Naive thymus-derived CD4-positive, alpha-beta T cell (primary cell): ENCODE results near the gene CTBP2. TPM values are rescaled to one million over a fixed set of nuclear protein-coding genes. Genes with fewer than 3 reads are reported as not detected.

Experiments
- ATAC-seq: fragments of 150-1000 bp; cut with Tn5 transposase; 2 replicates; pipeline ENCODE4 v1.10.0; 2021; ENCODE audit warnings: mild to moderate bottlenecking, moderate library complexity
- CTCF ChIA-PET: fragments of 350-600 bp; sonication (Branson Sonifier 250); formaldehyde crosslinking; loops from one replicate; lab custom pipeline; 2021; ENCODE audit warnings: antibody characterized with exemption; lab: Charles Lee
- POLR2A ChIA-PET: fragments of 350-600 bp; sonication (Branson Sonifier 250); formaldehyde crosslinking; loops from one replicate; lab custom pipeline; 2021; ENCODE audit warnings: antibody characterized with exemption, inconsistent platforms; lab: Charles Lee
- DNase-seq, 9 donors: peaks; one replicate each; pipeline versions ENCODE4 v3.0.0 to v3.0.0-alpha.2; 2020 to 2022; ENCODE audit warnings: mixed read lengths in 1 of 9
- H3K27ac ChIP-seq: one replicate; pipeline ENCODE4 v1.7.0; 2013; ENCODE audit warnings: mild to moderate bottlenecking, low read depth, low read length, moderate library complexity
- H3K27me3 ChIP-seq, 2 donors: one replicate each; pipeline ENCODE4 v1.7.0; 2013; ENCODE audit warnings: low read length in 2 of 2, mild to moderate bottlenecking in 2 of 2, moderate library complexity in 2 of 2; ENCODE audit not compliant: control insufficient read depth in 2 of 2, insufficient read depth in 2 of 2
- H3K36me3 ChIP-seq, 3 experiments: 1 replicate in 2 of 3; 2 replicates in 1 of 3; pipeline ENCODE4 v1.7.0; 2013; ENCODE audit warnings: low read length in 3 of 3, mild to moderate bottlenecking in 3 of 3, moderate library complexity in 1 of 3; ENCODE audit not compliant: insufficient read depth in 3 of 3, control insufficient read depth in 2 of 3
- H3K4me1 ChIP-seq, 2 donors: one replicate each; pipeline ENCODE4 v1.7.0; 2013; ENCODE audit warnings: low read length in 2 of 2, mild to moderate bottlenecking in 2 of 2, moderate library complexity in 1 of 2; ENCODE audit not compliant: control insufficient read depth in 2 of 2, insufficient read depth in 2 of 2
- H3K4me3 ChIP-seq: 2 replicates; pipeline ENCODE4 v1.7.0; 2013; ENCODE audit warnings: mild to moderate bottlenecking, low read length
- H3K9me3 ChIP-seq, 3 experiments: 1 replicate in 2 of 3; 2 replicates in 1 of 3; pipeline ENCODE4 v1.7.0; 2013; ENCODE audit warnings: low read length in 3 of 3; ENCODE audit not compliant: control insufficient read depth in 2 of 3
- H3K27ac Mint-ChIP-seq, 9 donors: one replicate each; pipeline ENCODE4 v1.8.0; 2020 to 2022; ENCODE audit warnings: mixed read lengths in 9 of 9, mild to moderate bottlenecking in 8 of 9, moderate library complexity in 5 of 9, inconsistent platforms in 2 of 9
- H3K27me3 Mint-ChIP-seq, 5 donors: one replicate each; pipeline ENCODE4 v1.8.0; 2021 to 2022; ENCODE audit warnings: mixed read lengths in 5 of 5, mild to moderate bottlenecking in 1 of 5
- H3K36me3 Mint-ChIP-seq, 5 donors: one replicate each; pipeline ENCODE4 v1.8.0; 2020 to 2022; ENCODE audit warnings: mixed read lengths in 5 of 5, mild to moderate bottlenecking in 3 of 5, inconsistent platforms in 1 of 5
- H3K4me1 Mint-ChIP-seq, 7 donors: one replicate each; pipeline ENCODE4 v1.8.0; 2020 to 2022; ENCODE audit warnings: mixed read lengths in 7 of 7, mild to moderate bottlenecking in 3 of 7, inconsistent platforms in 1 of 7
- H3K4me3 Mint-ChIP-seq, 10 donors: one replicate each; pipeline ENCODE4 v1.8.0; 2020 to 2022; ENCODE audit warnings: mild to moderate bottlenecking in 10 of 10, mixed read lengths in 10 of 10, moderate library complexity in 6 of 10, inconsistent platforms in 2 of 10
- H3K9me3 Mint-ChIP-seq, 11 donors: one replicate each; pipeline ENCODE4 v1.8.0; 2020 to 2022; ENCODE audit warnings: mixed read lengths in 11 of 11, mild to moderate bottlenecking in 4 of 11, inconsistent platforms in 1 of 11, moderate library complexity in 1 of 11
- intact Hi-C, 2 donors: fragments of 100-400 bp; cut with micrococcal nuclease; formaldehyde crosslinking; loops; one replicate each; pipeline ENCODE4 v1.15.1; 2023
- polyA plus RNA-seq, 2 donors: library from polyadenylated mRNA; unstranded; fragments of 300-500 nt; fragmentation: Illumina TruSeq; gene quantifications; one replicate each; pipeline ENCODE4 v1.2.3, GENCODE V29; 2021
- total RNA-seq, 6 experiments: library from RNA in 5 of 6; stranded (reverse) in 5 of 6; gene quantifications; 1 replicate in 5 of 6; 2 replicates in 1 of 6; pipeline ENCODE4 v1.2.3 and lab custom pipeline; 2021 to 2026

The CTBP2 gene
- total RNA-seq (10 to 100 TPM in 1 of 5 experiments, 1 to 10 TPM in 3, under 1 TPM in 1; 0.05 to 39.5 (median 2.0) TPM), polyA plus RNA-seq (under 1 TPM in 1 of 2 donors, not detected in 1; 0.13 TPM), total RNA-seq (lab: John Stamatoyannopoulos, UW) (not detected)

DNA sequence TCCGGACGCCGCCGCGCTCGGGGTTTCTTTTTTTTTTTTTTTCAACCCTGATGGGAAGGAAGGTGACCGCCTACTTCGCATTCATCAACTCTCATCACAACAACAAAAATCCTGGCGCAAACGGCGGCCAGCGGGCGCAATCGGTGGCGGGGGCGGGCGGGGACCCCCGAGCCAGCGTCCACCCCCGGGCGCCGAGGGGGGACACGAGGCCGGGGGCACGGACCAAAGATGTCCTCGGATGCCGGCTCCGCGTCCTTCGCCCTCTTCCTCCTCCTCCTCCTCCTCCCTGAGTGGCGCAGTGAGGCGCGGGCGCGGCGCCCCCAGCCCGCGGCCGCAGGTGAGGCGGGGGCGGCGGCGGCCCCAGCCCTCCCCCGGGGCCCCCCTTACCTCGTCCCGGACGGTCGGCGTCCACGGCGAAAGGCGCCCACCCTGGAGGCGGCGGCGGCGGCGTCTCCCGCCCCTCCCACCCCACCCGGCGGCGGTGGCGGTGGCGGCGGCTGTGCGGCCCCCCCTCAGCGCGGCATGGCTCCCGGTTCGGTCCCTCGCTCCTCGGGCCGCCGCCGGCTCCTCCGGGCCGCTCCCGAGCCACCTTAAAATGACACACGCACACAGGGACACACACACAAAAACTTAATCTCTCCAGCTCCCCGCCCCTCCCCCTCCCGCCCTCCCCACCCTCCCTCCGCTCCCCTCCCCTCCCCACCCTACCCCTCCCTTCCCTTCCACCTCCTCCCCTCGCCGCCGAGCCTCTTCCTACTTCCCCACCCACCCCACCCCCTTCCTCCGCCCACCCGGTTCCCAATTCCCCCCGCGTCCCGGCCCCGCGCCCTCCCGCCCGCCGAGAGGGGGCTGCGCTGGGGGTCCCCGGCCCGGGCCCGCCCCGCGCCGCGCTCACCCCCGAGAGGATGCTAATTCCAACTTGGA is at the start of gene CTBP2:
Gene CTBP2, minus strand, starts transcription at position 632 of the 924 bp plus-strand sequence.
- Mint-ChIP-seq H3K4me3 (peak within 1 kb of the TSS; percentile 20 to 74 (median 59)), H3K4me1 (peaks cover 3 to 18% (median 6%) of the 10 kb centered on the region in 7 donors), H3K36me3 (peaks cover 0 to 3% (median 0%) of the 10 kb centered on the region in 5 donors), H3K9me3 (peaks cover 0 to 11% (median 0%) of the 10 kb centered on the region in 11 donors), H3K27ac (no peak within 1 kb of the TSS), H3K27me3 (peaks cover 43 to 61% (median 52%) of the 10 kb centered on the region in 5 donors)
- ChIA-PET CTCF (no interaction called here), POLR2A (no interaction called here)
- no peak within 1 kb of the TSS for H3K4me3 ChIP-seq
- ATAC-seq (no peak), DNase-seq (no peak)
- H3K27me3 ChIP-seq = peaks cover 0 to 4% of the 10 kb centered on the region in 2 donors
- H3K36me3 ChIP-seq = no peaks in the 10 kb centered on the region
- intact Hi-C loops = loop anchor here in 1 of 2 donors (10.0 kb wide), 1 partner anchor 715 kb away; no protein-coding TSS in a partner anchor
- no peak within 1 kb of the TSS for H3K27ac ChIP-seq
- H3K9me3 ChIP-seq = no peaks in the 10 kb centered on the region
- no peaks in the 10 kb centered on the region for H3K4me1 ChIP-seq

DNA sequence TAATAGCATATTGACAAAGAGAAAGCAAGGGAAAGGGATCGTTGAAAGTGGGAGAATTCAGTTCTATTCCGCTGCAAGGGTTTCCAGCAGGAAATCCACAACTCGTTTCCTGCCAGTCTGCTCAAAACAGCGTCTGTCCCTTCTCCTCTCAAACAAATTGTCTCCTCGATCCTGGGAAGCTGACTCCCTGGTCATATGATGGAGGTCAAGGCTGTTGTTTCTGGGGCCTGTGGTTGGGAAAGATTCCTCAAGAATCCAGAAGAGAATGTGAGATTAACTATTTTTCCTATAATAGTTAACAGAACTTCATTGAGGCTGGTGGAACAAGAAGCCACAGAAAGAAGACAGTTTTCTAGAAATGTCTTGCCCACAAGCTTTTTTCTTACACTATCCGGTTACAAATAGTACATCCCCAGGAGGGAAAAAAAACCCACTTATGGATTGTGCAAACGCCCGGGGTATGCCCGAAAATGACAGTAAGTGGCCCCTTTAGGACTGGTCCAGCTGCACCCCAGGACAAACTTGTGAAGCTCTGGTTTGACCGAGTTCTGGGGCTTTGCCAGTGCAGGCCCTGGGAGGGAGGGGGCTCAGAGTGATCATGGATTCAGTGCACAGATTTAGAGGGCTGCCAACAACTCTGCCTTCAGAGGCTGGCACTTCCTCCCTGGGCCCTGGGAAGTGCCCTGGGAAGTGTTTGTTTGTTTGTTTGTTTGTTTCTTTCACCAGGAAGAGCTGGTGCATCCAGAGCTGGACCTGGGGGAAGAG is 49.4 kb upstream of the CTBP2 start:
- Histone ChIP-seq H3K4me1 (no peaks in the 10 kb centered on the region), H3K36me3 (no peaks in the 10 kb centered on the region), H3K27ac (no peak overlapping the region), H3K27me3 (no peaks in the 10 kb centered on the region), H3K4me3 (no peak overlapping the region), H3K9me3 (no peaks in the 10 kb centered on the region)
- no peak for DNase-seq
- Mint-ChIP-seq H3K9me3 (peaks cover 0 to 4% (median 0%) of the 10 kb centered on the region in 11 donors), H3K27ac (no peak overlapping the region), H3K36me3 (no peaks in the 10 kb centered on the region), H3K4me3 (no peak overlapping the region), H3K27me3 (peaks cover 0 to 17% (median 8%) of the 10 kb centered on the region in 5 donors), H3K4me1 (no peaks in the 10 kb centered on the region)
- ATAC-seq = no peak
- ChIA-PET POLR2A (no interaction called here), CTCF (no interaction called here)
- intact Hi-C loops = no loop called here

DNA sequence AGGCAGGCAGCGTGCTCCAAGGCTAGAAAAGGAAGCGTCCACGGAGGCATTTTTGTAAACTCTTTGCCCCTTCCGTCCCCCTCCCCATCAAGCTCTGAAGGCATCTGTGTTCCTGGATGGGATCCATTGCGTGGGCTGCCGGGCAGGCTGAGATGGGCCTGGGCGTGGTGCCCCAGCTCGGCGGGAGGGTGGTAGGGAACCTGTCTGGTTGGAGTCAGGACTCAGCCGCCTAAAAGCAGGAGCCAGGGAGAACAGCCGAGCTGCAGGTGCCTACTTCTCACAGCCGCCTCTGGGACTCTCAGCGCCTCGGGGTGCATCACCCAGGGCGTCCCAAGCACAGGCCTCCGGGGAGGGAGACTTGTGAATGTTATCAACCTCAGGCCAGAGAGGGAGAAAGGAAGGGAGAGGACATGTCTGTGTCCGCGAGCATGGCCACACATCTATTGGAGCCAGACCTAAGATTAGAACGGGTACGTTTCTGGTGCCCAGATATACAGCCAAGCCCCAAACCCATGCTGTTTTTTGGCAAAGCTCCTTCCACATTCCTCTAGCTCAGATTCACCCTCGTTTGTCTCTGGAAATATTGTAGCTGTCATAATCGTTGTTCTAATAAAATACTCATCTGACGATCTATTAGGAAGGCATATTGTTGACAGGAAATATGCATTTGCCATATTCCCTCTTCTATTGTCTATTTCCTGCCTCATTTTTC is 48.6 kb upstream of the CTBP2 start:
- Histone ChIP-seq H3K27me3 (no peaks in the 10 kb centered on the region), H3K36me3 (no peaks in the 10 kb centered on the region), H3K4me3 (no peak overlapping the region), H3K4me1 (no peaks in the 10 kb centered on the region), H3K27ac (no peak overlapping the region), H3K9me3 (no peaks in the 10 kb centered on the region)
- Mint-ChIP-seq H3K36me3 (no peaks in the 10 kb centered on the region), H3K27me3 (peaks cover 0 to 17% (median 8%) of the 10 kb centered on the region in 5 donors), H3K4me3 (no peak overlapping the region), H3K9me3 (peaks cover 0 to 4% (median 0%) of the 10 kb centered on the region in 11 donors), H3K27ac (no peak overlapping the region), H3K4me1 (no peaks in the 10 kb centered on the region)
- ChIA-PET CTCF (no interaction called here), POLR2A (no interaction called here)
- ATAC-seq (no peak), DNase-seq (no peak)
- intact Hi-C loops = no loop called here

DNA sequence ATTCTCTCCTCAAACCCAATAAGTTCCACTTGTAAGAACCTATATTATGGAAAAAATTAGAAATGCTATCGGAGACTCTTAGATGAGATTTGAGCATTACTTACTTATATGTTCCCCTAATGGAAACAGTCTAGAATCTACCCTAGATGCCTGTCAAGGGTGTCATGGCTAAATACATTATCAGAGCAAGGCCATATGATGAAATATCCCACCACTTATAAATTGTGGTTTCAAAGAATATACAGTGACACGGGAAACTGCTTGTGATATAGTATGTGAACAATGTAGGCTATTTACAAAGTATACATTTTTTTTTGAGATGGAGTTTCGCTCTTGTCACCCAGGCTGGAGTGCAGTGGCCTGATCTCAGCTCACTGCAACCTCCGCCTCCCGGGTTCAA is 46.3 kb upstream of the CTBP2 start:
- Mint-ChIP-seq H3K4me1 (no peaks in the 10 kb centered on the region), H3K27me3 (peaks cover 0 to 13% (median 4%) of the 10 kb centered on the region in 5 donors), H3K9me3 (peaks cover 0 to 5% (median 0%) of the 10 kb centered on the region in 11 donors), H3K27ac (no peak overlapping the region), H3K4me3 (no peak overlapping the region), H3K36me3 (no peaks in the 10 kb centered on the region)
- ChIA-PET POLR2A (no interaction called here), CTCF (no interaction called here)
- Histone ChIP-seq H3K4me3 (no peak overlapping the region), H3K27me3 (no peaks in the 10 kb centered on the region), H3K27ac (no peak overlapping the region), H3K4me1 (no peaks in the 10 kb centered on the region), H3K9me3 (no peaks in the 10 kb centered on the region), H3K36me3 (no peaks in the 10 kb centered on the region)
- no peak for ATAC-seq
- no peak for DNase-seq
- intact Hi-C loops = no loop called here

- ATAC-seq = no peak
These were observed 45.1 kb upstream of the CTBP2 start for GRCh38 chr10:125205431-125205830.

DNA sequence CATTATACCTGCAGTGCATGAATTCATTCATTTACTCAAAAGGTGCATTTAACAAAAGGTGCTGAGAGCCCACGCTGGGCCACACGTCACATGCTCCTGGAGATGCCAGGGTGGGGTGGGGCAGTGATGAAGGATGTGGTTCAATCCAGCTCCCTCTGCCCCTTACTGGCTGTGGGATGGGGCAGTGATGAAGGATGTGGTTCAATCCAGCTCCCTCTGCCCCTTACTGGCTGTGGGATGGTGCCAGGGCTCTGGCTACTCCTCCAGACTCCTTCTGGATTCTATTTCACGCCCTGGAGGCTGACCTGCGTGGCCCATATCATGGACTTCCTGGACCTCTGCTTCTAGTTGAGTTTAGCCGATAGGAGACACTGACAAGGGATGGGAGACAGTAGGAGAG is 44.0 kb upstream of the CTBP2 start:
- H3K9me3 Mint-ChIP-seq = peaks cover 0 to 3% (median 0%) of the 10 kb centered on the region in 11 donors
- H3K27me3 ChIP-seq = no peaks in the 10 kb centered on the region
- POLR2A ChIA-PET = no interaction called here
- CTCF ChIA-PET = no interaction called here
- intact Hi-C loops = no loop called here
- DNase-seq = no peak
- H3K27ac ChIP-seq = no peak overlapping the region
- no peak overlapping the region for H3K27ac Mint-ChIP-seq
- H3K4me1 ChIP-seq = no peaks in the 10 kb centered on the region
- ATAC-seq = no peak
- H3K4me3 Mint-ChIP-seq = no peak overlapping the region
- H3K36me3 Mint-ChIP-seq = no peaks in the 10 kb centered on the region
- H3K36me3 ChIP-seq = no peaks in the 10 kb centered on the region
- peaks cover 0 to 14% (median 7%) of the 10 kb centered on the region in 5 donors for H3K27me3 Mint-ChIP-seq
- H3K4me1 Mint-ChIP-seq = no peaks in the 10 kb centered on the region
- H3K9me3 ChIP-seq = no peaks in the 10 kb centered on the region
- H3K4me3 ChIP-seq = no peak overlapping the region

More at GRCh38 chr10:125205431-125205830, 45.1 kb upstream of the CTBP2 start:
- H3K9me3 ChIP-seq = no peaks in the 10 kb centered on the region
- Mint-ChIP-seq H3K27ac (no peak overlapping the region), H3K36me3 (no peaks in the 10 kb centered on the region), H3K4me3 (no peak overlapping the region), H3K9me3 (peaks cover 0 to 3% (median 0%) of the 10 kb centered on the region in 11 donors), H3K27me3 (peaks cover 0 to 13% (median under 1%) of the 10 kb centered on the region in 5 donors), H3K4me1 (no peaks in the 10 kb centered on the region)
- intact Hi-C loops = no loop called here
- CTCF ChIA-PET = no interaction called here
- POLR2A ChIA-PET = no interaction called here
- H3K27me3 ChIP-seq = no peaks in the 10 kb centered on the region
- no peak for DNase-seq
- H3K27ac ChIP-seq = no peak overlapping the region
- H3K36me3 ChIP-seq = no peaks in the 10 kb centered on the region
- H3K4me3 ChIP-seq = no peak overlapping the region
- no peaks in the 10 kb centered on the region for H3K4me1 ChIP-seq
